GM23248 (cell line): ENCODE results near the gene LRRC45. TPM values are rescaled to one million over a fixed set of nuclear protein-coding genes. Genes with fewer than 3 reads are reported as not detected.

Experiments
- DNase-seq: peaks from one replicate; pipeline ENCODE4 v3.0.0-alpha.2; 2015
- H2AFZ ChIP-seq: fragments of 200-600 bp; sonication (generic); 2 replicates; pipeline ENCODE4 v1.6.1; 2016; ENCODE audit warnings: antibody characterized with exemption
- H3F3A ChIP-seq: fragments of 200-600 bp; sonication (generic); 2 replicates; pipeline ENCODE4 v1.6.1; 2016; ENCODE audit warnings: mild to moderate bottlenecking, antibody characterized with exemption, mixed run types; ENCODE audit not compliant: insufficient read depth
- H3K27ac ChIP-seq: fragments of 200-600 bp; sonication (generic); 2 replicates; pipeline ENCODE4 v1.5.1; 2016; ENCODE audit warnings: mild to moderate bottlenecking
- H3K27me3 ChIP-seq: fragments of 200-600 bp; sonication (generic); replicated peaks from 2 replicates; pipeline ENCODE4 v1.6.1; 2016; ENCODE audit warnings: mild to moderate bottlenecking; ENCODE audit not compliant: insufficient read depth
- H3K36me3 ChIP-seq: fragments of 200-600 bp; sonication (generic); 2 replicates; pipeline ENCODE4 v1.6.1; 2016; ENCODE audit warnings: low read depth, mild to moderate bottlenecking
- H3K4me1 ChIP-seq: fragments of 200-600 bp; sonication (generic); 2 replicates; pipeline ENCODE4 v1.6.1; 2016; ENCODE audit warnings: mild to moderate bottlenecking; ENCODE audit not compliant: insufficient read depth
- H3K4me2 ChIP-seq: fragments of 200-600 bp; sonication (generic); one replicate; pipeline ENCODE4 v1.6.1; 2016; ENCODE audit warnings: mild to moderate bottlenecking; ENCODE audit not compliant: unreplicated experiment
- H3K4me3 ChIP-seq: fragments of 200-600 bp; sonication (generic); 2 replicates; pipeline ENCODE4 v1.5.1; 2016; ENCODE audit warnings: mild to moderate bottlenecking
- H3K79me2 ChIP-seq: fragments of 200-600 bp; sonication (generic); 2 replicates; pipeline ENCODE4 v1.6.1; 2016; ENCODE audit warnings: mild to moderate bottlenecking; ENCODE audit not compliant: insufficient read depth
- H3K9ac ChIP-seq: fragments of 200-600 bp; sonication (generic); 2 replicates; pipeline ENCODE4 v1.6.1; 2016; ENCODE audit warnings: mild to moderate bottlenecking
- H3K9me2 ChIP-seq: fragments of 200-600 bp; sonication (generic); 2 replicates; pipeline ENCODE4 v1.6.1; 2016; ENCODE audit warnings: mixed run types, mild to moderate bottlenecking, moderate library complexity; ENCODE audit not compliant: insufficient read depth
- H3K9me3 ChIP-seq: fragments of 200-600 bp; sonication (generic); one replicate; pipeline ENCODE4 v1.6.1; 2017; ENCODE audit warnings: low read depth
- H4K20me1 ChIP-seq: fragments of 200-600 bp; sonication (generic); 2 replicates; pipeline ENCODE4 v1.6.0; 2016; ENCODE audit not compliant: insufficient read depth
- EZH2 ChIP-seq: fragments of 200-600 bp; sonication (generic); IDR thresholded peaks from 2 replicates; pipeline ENCODE4 v1.6.1; 2018; ENCODE audit warnings: antibody characterized with exemption, mild to moderate bottlenecking; ENCODE audit not compliant: insufficient read depth, poor library complexity, severe bottlenecking
- EZH2phosphoT487 ChIP-seq: fragments of 200-600 bp; sonication (generic); IDR thresholded peaks from 2 replicates; pipeline ENCODE4 v1.6.1; 2018; ENCODE audit warnings: antibody characterized with exemption, moderate library complexity, mild to moderate bottlenecking, low read depth; ENCODE audit not compliant: insufficient read depth
- WGBS, 2 experiments: methylation state at CpG; one replicate each; pipeline ENCODE4 v1.1.6; 2015 to 2017; ENCODE audit warnings: low lambda C conversion rate in 2 of 2, low coverage in 1 of 2; ENCODE audit errors: missing lambda C conversion rate in 2 of 2; 5-methylcytosine and 5-hydroxymethylcytosine counted together
- in situ Hi-C: fragments of 300-500 bp; cut with MboI; formaldehyde crosslinking; loops from 2 replicates; pipeline ENCODE4 v1.15.0; 2020
- polyA plus RNA-seq: library from polyadenylated mRNA; unstranded; fragments of >200 nt; fragmentation: Nextera tagmentation; extraction: Ambion mirVana; gene quantifications from 2 replicates; pipeline ENCODE4 v1.2.1, GENCODE V29; 2016
- total RNA-seq: library from RNA; depleted of rRNA; stranded (reverse); fragments of >200 nt; shearing (Covaris generic); gene quantifications from 2 replicates; pipeline ENCODE4 v1.2.3, GENCODE V29; 2014

The LRRC45 gene
- total and polyA plus RNA-seq, 2 experiments from 2014 or later: 4.5 to 14.8 TPM

GRCh38 chr17:82064433-82065192, 41.5 kb downstream of the LRRC45 start:
- peak overlapping the region; percentile 22 for H3K27ac ChIP-seq
- 19 to 28% methylated on average over 17 to 36 of the region's 36 CpGs for WGBS, 2 experiments
- peak overlapping the region; percentile 96 for H3K4me3 ChIP-seq
- H3K9ac ChIP-seq: peak overlapping the region; percentile 89
- H3K36me3 ChIP-seq: no peaks in the 10 kb centered on the region
- H3K4me1 ChIP-seq: peaks cover 3% of the 10 kb centered on the region; the same call in 1 of the 2 replicates
- in situ Hi-C loops: no loop called here
- no peaks in the 10 kb centered on the region for H3K9me3 ChIP-seq
- TF ChIP-seq EZH2: no peak
- no peak for TF ChIP-seq EZH2phosphoT487
- no peaks in the 10 kb centered on the region for H3F3A ChIP-seq
- no peaks in the 10 kb centered on the region for H3K27me3 ChIP-seq
- peak; percentile 39 for DNase-seq
- no peaks in the 10 kb centered on the region for H4K20me1 ChIP-seq
- H3K4me2 ChIP-seq: peak overlapping the region; percentile 72
- peak overlapping the region; percentile 6; the same call in 1 of the 2 replicates for H2AFZ ChIP-seq
- no peaks in the 10 kb centered on the region for H3K9me2 ChIP-seq
- peaks cover 38% of the 10 kb centered on the region for H3K79me2 ChIP-seq

DNA sequence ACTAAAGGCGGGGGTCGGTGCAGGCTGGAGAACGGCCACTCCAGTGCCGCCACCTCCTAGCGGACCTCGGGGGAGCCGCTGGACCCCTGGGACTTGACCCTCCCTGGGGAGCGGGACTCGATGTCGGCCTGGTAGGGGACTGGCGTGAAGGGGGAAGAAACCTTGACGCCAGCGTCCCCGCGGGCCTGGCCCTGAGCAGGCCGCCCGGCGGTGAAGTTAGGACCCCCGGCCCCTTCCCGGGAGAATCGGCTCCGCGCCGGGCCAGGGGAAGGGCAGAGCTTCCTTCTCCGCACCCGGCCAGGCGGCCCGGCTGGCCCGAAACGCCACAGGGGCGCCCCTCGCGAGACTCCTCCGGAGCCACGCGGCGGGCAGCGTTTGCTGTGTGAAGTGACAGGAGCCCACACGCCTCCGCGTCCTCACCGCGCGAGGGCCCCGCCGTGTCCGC, 42.1 kb downstream of the LRRC45 start:
- 0 to 1% methylated on average over 9 to 37 of the region's 47 CpGs for WGBS, 2 experiments
- Histone ChIP-seq H3K4me2 (peak overlapping the region; percentile 72), H3K4me3 (peak overlapping the region; percentile 96), H3K27me3 (no peaks in the 10 kb centered on the region), H3K27ac (peak overlapping the region; percentile 22), H3K4me1 (peaks cover 3% of the 10 kb centered on the region; the same call in 1 of the 2 replicates), H3K36me3 (no peaks in the 10 kb centered on the region), H4K20me1 (no peaks in the 10 kb centered on the region), H3F3A (no peaks in the 10 kb centered on the region), H3K9me3 (no peaks in the 10 kb centered on the region), H2AFZ (peak overlapping the region; percentile 6; the same call in 1 of the 2 replicates), H3K79me2 (peaks cover 38% of the 10 kb centered on the region), H3K9ac (peak overlapping the region; percentile 89), H3K9me2 (no peaks in the 10 kb centered on the region)
- in situ Hi-C loops: no loop called here
- TF ChIP-seq EZH2phosphoT487: no peak
- no peak for TF ChIP-seq EZH2
- peak; percentile 76 for DNase-seq

GRCh38 chr17:82065638-82066303, 42.7 kb downstream of the LRRC45 start, which contains the start of gene DUS1L:
DUS1L (minus strand) TSS chr17:82065804; CDS start chr17:82065059, 745 bp downstream.
- peaks cover 38% of the 10 kb centered on the region for H3K79me2 ChIP-seq
- H3K9ac ChIP-seq: peak within 1 kb of the TSS; percentile 89
- no peaks in the 10 kb centered on the region for H3K9me3 ChIP-seq
- peak within 1 kb of the TSS; percentile 85 for H3K4me2 ChIP-seq
- no peak for TF ChIP-seq EZH2
- TF ChIP-seq EZH2phosphoT487: no peak
- peak; percentile 77 for DNase-seq
- H3K27ac ChIP-seq: peak within 1 kb of the TSS; percentile 25
- H2AFZ ChIP-seq: peak within 1 kb of the TSS; percentile 98
- WGBS, 2 experiments: 8 to 12% methylated on average over 69 to 86 of the region's 88 CpGs
- H3F3A ChIP-seq: no peaks in the 10 kb centered on the region
- peaks cover 3% of the 10 kb centered on the region; the same call in 1 of the 2 replicates for H3K4me1 ChIP-seq
- in situ Hi-C loops: no loop called here
- no peaks in the 10 kb centered on the region for H3K27me3 ChIP-seq
- H3K36me3 ChIP-seq: no peaks in the 10 kb centered on the region
- no peaks in the 10 kb centered on the region for H3K9me2 ChIP-seq
- no peaks in the 10 kb centered on the region for H4K20me1 ChIP-seq
- H3K4me3 ChIP-seq: peak within 1 kb of the TSS; percentile 96

DNA sequence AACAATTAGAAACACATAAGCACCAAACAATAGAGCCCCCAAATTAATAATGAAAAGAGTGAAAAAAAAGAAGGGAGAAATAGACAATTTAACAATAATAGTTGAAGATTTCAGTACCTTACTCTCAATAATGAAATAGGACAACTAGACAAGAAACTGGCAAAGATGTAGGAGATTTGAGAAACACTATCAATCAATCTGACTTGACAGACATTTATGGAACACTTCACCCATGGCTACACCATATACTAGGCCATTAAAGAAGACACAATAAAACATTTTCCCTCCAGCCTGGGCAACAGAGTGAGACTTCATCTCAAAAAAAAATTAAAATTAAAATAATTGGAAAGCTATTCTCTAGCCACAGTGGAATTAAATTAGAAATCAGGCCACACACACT, 47.5 kb downstream of the LRRC45 start:
- H3K79me2 ChIP-seq: peaks cover 9% of the 10 kb centered on the region
- H3K4me3 ChIP-seq: no peak overlapping the region
- in situ Hi-C loops: no loop called here
- TF ChIP-seq EZH2: no peak
- no peak for TF ChIP-seq EZH2phosphoT487
- no peaks in the 10 kb centered on the region for H3K9me2 ChIP-seq
- H3K27ac ChIP-seq: no peak overlapping the region
- no peaks in the 10 kb centered on the region for H3K36me3 ChIP-seq
- H3K4me1 ChIP-seq: no peaks in the 10 kb centered on the region
- H4K20me1 ChIP-seq: no peaks in the 10 kb centered on the region
- no peak overlapping the region for H2AFZ ChIP-seq
- no peaks in the 10 kb centered on the region for H3F3A ChIP-seq
- H3K9ac ChIP-seq: no peak overlapping the region
- no peaks in the 10 kb centered on the region for H3K27me3 ChIP-seq
- no peaks in the 10 kb centered on the region for H3K9me3 ChIP-seq
- H3K4me2 ChIP-seq: no peak overlapping the region
- no peak for DNase-seq
